Lung microvascular endothelial cell (primary cell): ENCODE data around the gene DIRAS2. TPM values are rescaled to one million over a fixed set of nuclear protein-coding genes. Genes with fewer than 3 reads are reported as not detected.
"Not testable (repeated sequence)": the region's sequence is repeated elsewhere in the genome, so short reads cannot be mapped to it uniquely, and the experiment has no call there.

Source experiments
- DNase-seq, 2 donors: peaks; one replicate each; pipeline versions ENCODE4 v3.0.0 to v3.0.0-alpha.2; 2010; ENCODE audit warnings: low read depth in 2 of 2
- total RNA-seq: library from RNA; depleted of rRNA; stranded (reverse); fragments of >200 nt; gene quantifications from 2 replicates; pipeline ENCODE4 v1.2.1, GENCODE V29; 2014

Gene DIRAS2
- total RNA-seq, result 0.22 and 0.40 TPM in 2 replicates

GRCh38 chr9:90642570-90643539, at the start of gene DIRAS2:
DIRAS2 (minus strand) TSS chr9:90642824; CDS start chr9:90613827, 28,997 bp downstream.
- DNase-seq, result peak; percentile 49 to 55

GRCh38 chr9:90684736-90685135, 42.1 kb upstream of the DIRAS2 start:
- DNase-seq, result no peak

GRCh38 chr9:90684106-90684505, 41.5 kb upstream of the DIRAS2 start:
- no peak for DNase-seq

GRCh38 chr9:90680534-90680933, 37.9 kb upstream of the DIRAS2 start:
- no peak for DNase-seq

- DNase-seq, result no peak
These were observed 22.4 kb upstream of the DIRAS2 start for GRCh38 chr9:90665072-90665471.

GRCh38 chr9:90659650-90660364, 17.2 kb upstream of the DIRAS2 start:
- peak; percentile 28 to 40 for DNase-seq

- DNase-seq, result no peak
These were observed 16.2 kb upstream of the DIRAS2 start for GRCh38 chr9:90658783-90659182.

GRCh38 chr9:90658181-90658580, 15.6 kb upstream of the DIRAS2 start:
- no peak for DNase-seq

GRCh38 chr9:90656876-90657275, 14.3 kb upstream of the DIRAS2 start:
- DNase-seq, result not testable (repeated sequence)

GRCh38 chr9:90651246-90651645, 8.6 kb upstream of the DIRAS2 start:
- no peak for DNase-seq

- DNase-seq, result no peak
These were observed 5.2 kb upstream of the DIRAS2 start for GRCh38 chr9:90647843-90648242.

GRCh38 chr9:90645721-90646120, 3.1 kb upstream of the DIRAS2 start:
- DNase-seq, result no peak

- DNase-seq, result no peak
These were observed 638 bp downstream of the DIRAS2 start for GRCh38 chr9:90641884-90642487.

- no peak for DNase-seq
These were observed 1.5 kb downstream of the DIRAS2 start for GRCh38 chr9:90641086-90641485.

GRCh38 chr9:90640361-90640760, 2.3 kb downstream of the DIRAS2 start:
- no peak for DNase-seq

GRCh38 chr9:90637626-90638025, 5.0 kb downstream of the DIRAS2 start:
- DNase-seq, result no peak

GRCh38 chr9:90632647-90633207, 9.9 kb downstream of the DIRAS2 start:
- DNase-seq, result no peak

GRCh38 chr9:90631964-90632363, 10.7 kb downstream of the DIRAS2 start:
- no peak for DNase-seq

- DNase-seq, result no peak
These were observed 12.6 kb downstream of the DIRAS2 start for GRCh38 chr9:90629991-90630390.

GRCh38 chr9:90629354-90629753, 13.3 kb downstream of the DIRAS2 start:
- DNase-seq, result no peak

- no peak for DNase-seq
These were observed 25.8 kb downstream of the DIRAS2 start for GRCh38 chr9:90616806-90617205.

- no peak for DNase-seq
These were observed 29.1 kb downstream of the DIRAS2 start for GRCh38 chr9:90613502-90613901.
